CD4-positive, alpha-beta T cell (primary cell): Measurements from ENCODE around the gene ENDOG. TPM values are rescaled to one million over a fixed set of nuclear protein-coding genes. Genes with fewer than 3 reads are reported as not detected.

Experiments used
- ATAC-seq: fragments of 200-7000 bp; cut with Tn5 transposase; one replicate; pipeline ENCODE4 v1.10.0; 2022; ENCODE audit warnings: mild to moderate bottlenecking; ENCODE audit not compliant: poor library complexity
- CTCF ChIA-PET: fragments of 350-600 bp; sonication (Branson Sonifier 250); formaldehyde crosslinking; loops from one replicate; lab custom pipeline; 2021; ENCODE audit warnings: antibody characterized with exemption, inconsistent platforms; lab: Charles Lee
- POLR2A ChIA-PET: fragments of 350-600 bp; sonication (Branson Sonifier 250); formaldehyde crosslinking; loops from one replicate; lab custom pipeline; 2021; ENCODE audit warnings: antibody characterized with exemption, inconsistent platforms; lab: Charles Lee
- DNase-seq, 14 experiments: peaks; one replicate each; pipeline ENCODE4 v3.0.0-alpha.2; 2013 to 2020; ENCODE audit warnings: mixed read lengths in 2 of 14
- H3K27ac ChIP-seq, 2 donors: one replicate each; pipeline versions ENCODE4 v1.5.1 to v1.7.0; 2013; ENCODE audit warnings: low read length in 2 of 2, low read depth in 1 of 2, mild to moderate bottlenecking in 1 of 2
- H3K27me3 ChIP-seq, 2 experiments: 1 replicate in 1 of 2; 2 replicates in 1 of 2; pipeline versions ENCODE4 v1.6.1 to v1.7.0; 2013; ENCODE audit warnings: low read length in 2 of 2, control low read depth in 1 of 2, mild to moderate bottlenecking in 1 of 2, moderate library complexity in 1 of 2; ENCODE audit not compliant: insufficient read depth in 2 of 2, control insufficient read depth in 1 of 2
- H3K36me3 ChIP-seq: one replicate; pipeline ENCODE4 v1.6.1; 2013; ENCODE audit warnings: low read length, control low read depth; ENCODE audit not compliant: insufficient read depth
- H3K4me1 ChIP-seq: one replicate; pipeline ENCODE4 v1.6.1; 2013; ENCODE audit warnings: low read length, control low read depth; ENCODE audit not compliant: insufficient read depth
- H3K4me3 ChIP-seq: one replicate; pipeline ENCODE4 v1.5.1; 2013; ENCODE audit warnings: mild to moderate bottlenecking, low read length, moderate library complexity
- H3K9me3 ChIP-seq, 2 experiments: 1 replicate in 1 of 2; 2 replicates in 1 of 2; pipeline versions ENCODE4 v1.6.1 to v1.7.0; 2013; ENCODE audit warnings: low read length in 2 of 2, mild to moderate bottlenecking in 2 of 2, control low read depth in 1 of 2, moderate library complexity in 1 of 2; ENCODE audit not compliant: control insufficient read depth in 1 of 2, insufficient read depth in 1 of 2
- H3K27ac Mint-ChIP-seq: one replicate; pipeline ENCODE4 v1.8.0; 2020; ENCODE audit warnings: mixed read lengths
- H3K27me3 Mint-ChIP-seq: one replicate; pipeline ENCODE4 v1.8.0; 2021; ENCODE audit warnings: mixed read lengths
- H3K36me3 Mint-ChIP-seq: one replicate; pipeline ENCODE4 v1.8.0; 2021; ENCODE audit warnings: low read depth, mixed read lengths
- H3K4me1 Mint-ChIP-seq: one replicate; pipeline ENCODE4 v1.8.0; 2021; ENCODE audit warnings: low read depth, mixed read lengths
- H3K4me3 Mint-ChIP-seq: one replicate; pipeline ENCODE4 v1.8.0; 2020; ENCODE audit warnings: mild to moderate bottlenecking, mixed read lengths
- H3K9me3 Mint-ChIP-seq: one replicate; pipeline ENCODE4 v1.8.0; 2020; ENCODE audit warnings: mixed read lengths
- CTCF ChIP-seq: fragments of 200-600 bp; IDR thresholded peaks from one replicate; pipeline ENCODE4 v1.8.0; 2022; ENCODE audit warnings: antibody characterized with exemption, mild to moderate bottlenecking
- intact Hi-C, 2 experiments: fragments of 100-400 bp; cut with DNase I in 1 of 2; cut with micrococcal nuclease in 1 of 2; formaldehyde crosslinking; loops; one replicate each; pipeline versions ENCODE4 v1.15.1 to v1.9.0; 2023 to 2025; cut with DNase I, micrococcal nuclease
- total RNA-seq, 174 experiments: library from RNA in 2 of 174; stranded (reverse) in 2 of 174; gene quantifications; one replicate each; pipeline ENCODE4 v1.2.3 and lab custom pipeline; 2021 to 2026

The ENDOG gene
- total RNA-seq, 2 experiments from 2014 or later, result 3.2 to 3.7 TPM

- DNase-seq (peak in 6 of 14 experiments; percentile 5 to 35 (median 16)), ATAC-seq (peak; percentile 44)
- ChIA-PET CTCF (interaction anchor here (1.5 kb wide), 1 partner anchor 47 kb away, joined by 5 read pairs; the partner anchor contains the start of gene ENDOG), POLR2A (interaction anchor here (0.5 to 3.6 kb wide), 13 partner anchors 15 to 610 kb away, joined by 3 to 49 read pairs (median 5); partner anchors contain the start of genes DYNC2I2, ENDOG, SET and SPOUT1)
- H3K27me3 Mint-ChIP-seq, result no peaks in the 10 kb centered on the region
- H3K4me1 ChIP-seq, result peaks cover 25% of the 10 kb centered on the region
- no peak for TF ChIP-seq CTCF
- peak overlapping the region; percentile 82 to 83 for H3K27ac ChIP-seq
- peak overlapping the region; percentile 98 for H3K27ac Mint-ChIP-seq
- H3K9me3 ChIP-seq, result peaks cover 0 to under 1% of the 10 kb centered on the region in 2 experiments
- intact Hi-C loops, result loop anchor here (1.0 to 10.0 kb wide), 8 partner anchors 16 to 399 kb away; partner anchors contain the start of genes TBC1D13 (in 2 of the 2), ZDHHC12 (in 2 of the 2), DYNC2I2 (in 1 of the 2) and KYAT1 (in 1 of the 2)
- peak overlapping the region; percentile 95 for H3K4me3 ChIP-seq
- peaks cover 20% of the 10 kb centered on the region for H3K36me3 Mint-ChIP-seq
- H3K4me3 Mint-ChIP-seq, result peak overlapping the region; percentile 98
- H3K27me3 ChIP-seq, result no peaks in the 10 kb centered on the region
- peaks cover 12% of the 10 kb centered on the region for H3K36me3 ChIP-seq
- H3K4me1 Mint-ChIP-seq, result peaks cover 42% of the 10 kb centered on the region
- H3K9me3 Mint-ChIP-seq, result no peaks in the 10 kb centered on the region
These were observed 47.1 kb upstream of the ENDOG start for GRCh38 chr9:128771094-128771721.

GRCh38 chr9:128771745-128772519 lies 46.4 kb upstream of the ENDOG start, which contains the start of gene ZER1:
Gene ZER1 (minus strand): TSS chr9:128771927. CDS start chr9:128755565, 16,362 bp downstream.
- no peaks in the 10 kb centered on the region for H3K9me3 Mint-ChIP-seq
- peaks cover 25% of the 10 kb centered on the region for H3K4me1 ChIP-seq
- H3K27ac Mint-ChIP-seq, result peak within 1 kb of the TSS; percentile 98
- peak within 1 kb of the TSS; percentile 82 to 83 for H3K27ac ChIP-seq
- DNase-seq (peak; percentile 88 to 97 (median 94)), ATAC-seq (peak; percentile 85)
- no peaks in the 10 kb centered on the region for H3K27me3 ChIP-seq
- no peak for TF ChIP-seq CTCF
- peak within 1 kb of the TSS; percentile 95 for H3K4me3 ChIP-seq
- peak within 1 kb of the TSS; percentile 98 for H3K4me3 Mint-ChIP-seq
- no peaks in the 10 kb centered on the region for H3K27me3 Mint-ChIP-seq
- H3K36me3 Mint-ChIP-seq, result peaks cover 17% of the 10 kb centered on the region
- peaks cover 0 to 6% of the 10 kb centered on the region in 2 experiments for H3K9me3 ChIP-seq
- CTCF ChIA-PET, result interaction anchor here (1.5 kb wide), 1 partner anchor 46 kb away, joined by 5 read pairs; the partner anchor contains the start of gene ENDOG
- peaks cover 39% of the 10 kb centered on the region for H3K4me1 Mint-ChIP-seq
- POLR2A ChIA-PET, result interaction anchor here (0.5 to 3.6 kb wide), 17 partner anchors 10 to 611 kb away, joined by 3 to 49 read pairs (median 4); partner anchors contain the start of genes DYNC2I2, ENDOG, SET and SPOUT1
- intact Hi-C loops, result loop anchor here (1.0 to 10.0 kb wide), 8 partner anchors 15 to 400 kb away; partner anchors contain the start of genes TBC1D13 (in 2 of the 2), ZDHHC12 (in 2 of the 2), DYNC2I2 (in 1 of the 2) and KYAT1 (in 1 of the 2)
- peaks cover 12% of the 10 kb centered on the region for H3K36me3 ChIP-seq

- ATAC-seq, result no peak
- POLR2A ChIA-PET, result interaction anchor here (0.8 to 3.6 kb wide), 4 partner anchors 9 to 84 kb away, joined by 3 to 49 read pairs (median 14); partner anchors contain the start of genes SET, SPOUT1 and TBC1D13
- TF ChIP-seq CTCF, result no peak
- Histone ChIP-seq H3K27ac (no peak overlapping the region), H3K4me1 (peaks cover 25% of the 10 kb centered on the region), H3K27me3 (no peaks in the 10 kb centered on the region), H3K36me3 (peaks cover 5% of the 10 kb centered on the region), H3K4me3 (no peak overlapping the region), H3K9me3 (peaks cover 0 to 6% of the 10 kb centered on the region in 2 experiments)
- Mint-ChIP-seq H3K9me3 (no peaks in the 10 kb centered on the region), H3K36me3 (peaks cover 7% of the 10 kb centered on the region), H3K27me3 (no peaks in the 10 kb centered on the region), H3K4me1 (peaks cover 30% of the 10 kb centered on the region), H3K4me3 (peak overlapping the region; percentile 60), H3K27ac (peak overlapping the region; percentile 98)
- no peak for DNase-seq
- intact Hi-C loops, result loop anchor here (5.0 to 10.0 kb wide), 5 partner anchors 48 to 401 kb away; partner anchors contain the start of genes DYNC2I2 (in 1 of the 2), KYAT1 (in 1 of the 2), LRRC8A (in 1 of the 2) and PKN3 (in 1 of the 2)
- CTCF ChIA-PET, result interaction anchor here (0.6 to 1.3 kb wide), 2 partner anchors 45 to 179 kb away, joined by 3 to 8 read pairs; partner anchors contain the start of gene ENDOG
These were observed 45.3 kb upstream of the ENDOG start for GRCh38 chr9:128773049-128773448.
